ENCODE results near the gene MANSC1. TPM values are rescaled to one million over a fixed set of nuclear protein-coding genes. Genes with fewer than 3 reads are reported as not detected.

MANSC1 gene
- total and polyA plus RNA-seq, 2 of the 13 experiments (the other 11 are each of a cell fraction or from before 2014, with no cell fraction given) = 1.9 to 4.2 TPM

GRCh38 chr12:12384571-12385340 lies 34.7 kb upstream of the MANSC1 start (continued):
- no peak for TF ChIP-seq MYPOP (CRISPR knock-in tag; IDR thresholded peaks at IDR 0.05)
- no peak for TF ChIP-seq ZNF30 (CRISPR knock-in tag; IDR thresholded peaks at IDR 0.05)
- TF ChIP-seq ZMYM4 (CRISPR knock-in tag; IDR thresholded peaks at IDR 0.05) = peak; percentile 88
- no peak for TF ChIP-seq ZNF556 (CRISPR knock-in tag; IDR thresholded peaks at IDR 0.05; ENCODE audit: borderline replicate concordance)
- TF ChIP-seq BCL3 (CRISPR knock-in tag; IDR thresholded peaks at IDR 0.05) = no peak
- TF ChIP-seq TERF1 (CRISPR knock-in tag; IDR thresholded peaks at IDR 0.05) = no peak
- TF ChIP-seq ZNF784 (CRISPR knock-in tag; IDR thresholded peaks at IDR 0.05; ENCODE audit: borderline replicate concordance) = peak; percentile 50; the same call in 1 of the 2 replicates
- 0 out of 2 replicates have a peak, but pooled peaks have one; percentile 41 for TF ChIP-seq BCL6 (CRISPR knock-in tag; IDR thresholded peaks at IDR 0.05)
- no peak for TF ChIP-seq ZNF383 (CRISPR knock-in tag; IDR thresholded peaks at IDR 0.05; ENCODE audit: borderline replicate concordance)
- TF ChIP-seq CBX2 (IDR thresholded peaks at IDR 0.05; ENCODE audit: low read depth, low read length) = no peak
- no peak for TF ChIP-seq CBX2 (CRISPR knock-in tag; IDR thresholded peaks at IDR 0.05; ENCODE audit: low read depth)
- TF ChIP-seq JUN (CRISPR knock-in tag; IDR thresholded peaks at IDR 0.05) = 0 out of 2 replicates have a peak, but pooled peaks have one; percentile 15
- no peak for TF ChIP-seq ASH2L (IDR thresholded peaks at IDR 0.05; ENCODE audit: insufficient read length, low read depth, low read length)
- no peak; the same call in 1 of the 2 replicates for TF ChIP-seq ZNF124 (CRISPR knock-in tag; IDR thresholded peaks at IDR 0.05)
- TF ChIP-seq NFIC (IDR thresholded peaks at IDR 0.05; ENCODE audit: low read length) = 0 out of 2 replicates have a peak, but pooled peaks have one; percentile 25
- no peak for TF ChIP-seq ZSCAN20 (CRISPR knock-in tag; IDR thresholded peaks at IDR 0.05; ENCODE audit: borderline replicate concordance)
- TF ChIP-seq RFXAP (CRISPR knock-in tag; IDR thresholded peaks at IDR 0.05; ENCODE audit: borderline replicate concordance) = no peak
- 0 out of 2 replicates have a peak, but pooled peaks have one; percentile 24 for TF ChIP-seq ZNF275 (CRISPR knock-in tag; IDR thresholded peaks at IDR 0.05; ENCODE audit: borderline replicate concordance)
- no peak for TF ChIP-seq REL (CRISPR knock-in tag; conservative IDR thresholded peaks at IDR 0.05)
- no peak for TF ChIP-seq PAWR (CRISPR knock-in tag; IDR thresholded peaks at IDR 0.05; ENCODE audit: borderline replicate concordance)

All from HepG2 (cell line).